Calu3 (cell line): ENCODE results near the gene BIN1. TPM values are rescaled to one million over a fixed set of nuclear protein-coding genes. Genes with fewer than 3 reads are reported as not detected.
A peak's percentile ranks its signal among the peaks of the same experiment; 100 is the strongest.

Experiments used
- BruUV-seq: library from RNA; stranded (reverse); fragments of 400-500 nt; replicated peaks from 2 replicates; lab custom pipeline; 2021; lab: Mats Ljungman, UMichigan
- CTCF ChIA-PET: fragments of 300-600 bp; sonication (Branson Sonifier 250); formaldehyde crosslinking; loops from one replicate; lab custom pipeline; 2022; ENCODE audit warnings: antibody characterized with exemption; lab: Charles Lee
- DNase-seq: peaks from one replicate; pipeline ENCODE4 v3.0.0; 2022
- H3K27ac Mint-ChIP-seq: one replicate; pipeline ENCODE4 v1.8.0; 2022; ENCODE audit warnings: mixed read lengths; ENCODE audit not compliant: unreplicated experiment
- H3K27me3 Mint-ChIP-seq: one replicate; pipeline ENCODE4 v1.8.0; 2022; ENCODE audit warnings: mixed read lengths; ENCODE audit not compliant: unreplicated experiment
- H3K36me3 Mint-ChIP-seq: one replicate; pipeline ENCODE4 v1.8.0; 2022; ENCODE audit warnings: mild to moderate bottlenecking, moderate library complexity, mixed read lengths; ENCODE audit not compliant: insufficient read depth, unreplicated experiment
- H3K4me1 Mint-ChIP-seq: one replicate; pipeline ENCODE4 v1.8.0; 2022; ENCODE audit warnings: mild to moderate bottlenecking, low read depth, mixed read lengths; ENCODE audit not compliant: unreplicated experiment
- H3K4me3 Mint-ChIP-seq: one replicate; pipeline ENCODE4 v1.8.0; 2022; ENCODE audit warnings: mild to moderate bottlenecking, low read depth, moderate library complexity, mixed read lengths; ENCODE audit not compliant: unreplicated experiment
- H3K9me3 Mint-ChIP-seq: one replicate; pipeline ENCODE4 v1.8.0; 2022; ENCODE audit warnings: low read depth, mixed read lengths; ENCODE audit not compliant: unreplicated experiment
- intact Hi-C: fragments of 100-400 bp; cut with micrococcal nuclease; formaldehyde crosslinking; loops from one replicate; pipeline ENCODE4 v1.10.0; 2022; ENCODE audit not compliant: unreplicated experiment
- total RNA-seq: library from RNA; stranded (reverse); gene quantifications from 2 replicates; pipeline ENCODE4 v1.2.3, GENCODE V29; 2022
- TF ChIP-seq, protein P1 (sequence below): fragments of 200-600 bp; IDR thresholded peaks from one replicate; pipeline ENCODE4 v1.8.0; 2022; ENCODE audit warnings: antibody characterized with exemption; ENCODE audit not compliant: unreplicated experiment

Gene BIN1
- total RNA-seq, 1 experiment from 2014 or later = 52.8 TPM

- Mint-ChIP-seq H3K4me3 (no peak overlapping the region), H3K9me3 (no peaks in the 10 kb centered on the region), H3K27me3 (peaks cover 14% of the 10 kb centered on the region), H3K4me1 (no peaks in the 10 kb centered on the region), H3K27ac (no peak overlapping the region), H3K36me3 (no peaks in the 10 kb centered on the region)
- DNase-seq = no peak
- TF ChIP-seq, protein P1, sequence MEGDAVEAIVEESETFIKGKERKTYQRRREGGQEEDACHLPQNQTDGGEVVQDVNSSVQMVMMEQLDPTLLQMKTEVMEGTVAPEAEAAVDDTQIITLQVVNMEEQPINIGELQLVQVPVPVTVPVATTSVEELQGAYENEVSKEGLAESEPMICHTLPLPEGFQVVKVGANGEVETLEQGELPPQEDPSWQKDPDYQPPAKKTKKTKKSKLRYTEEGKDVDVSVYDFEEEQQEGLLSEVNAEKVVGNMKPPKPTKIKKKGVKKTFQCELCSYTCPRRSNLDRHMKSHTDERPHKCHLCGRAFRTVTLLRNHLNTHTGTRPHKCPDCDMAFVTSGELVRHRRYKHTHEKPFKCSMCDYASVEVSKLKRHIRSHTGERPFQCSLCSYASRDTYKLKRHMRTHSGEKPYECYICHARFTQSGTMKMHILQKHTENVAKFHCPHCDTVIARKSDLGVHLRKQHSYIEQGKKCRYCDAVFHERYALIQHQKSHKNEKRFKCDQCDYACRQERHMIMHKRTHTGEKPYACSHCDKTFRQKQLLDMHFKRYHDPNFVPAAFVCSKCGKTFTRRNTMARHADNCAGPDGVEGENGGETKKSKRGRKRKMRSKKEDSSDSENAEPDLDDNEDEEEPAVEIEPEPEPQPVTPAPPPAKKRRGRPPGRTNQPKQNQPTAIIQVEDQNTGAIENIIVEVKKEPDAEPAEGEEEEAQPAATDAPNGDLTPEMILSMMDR = no peak
- intact Hi-C loops = no loop called here
- CTCF ChIA-PET = interaction anchor here (1.1 kb wide), 1 partner anchor 36 kb away, joined by 3 read pairs; no protein-coding TSS in a partner anchor
- BruUV-seq = no TSS peak
Observed at GRCh38 chr2:127115471-127116199, 8.7 kb upstream of the BIN1 start.

GRCh38 chr2:127110985-127111384, 4.0 kb upstream of the BIN1 start:
- H3K36me3 Mint-ChIP-seq = peaks cover 23% of the 10 kb centered on the region
- H3K4me1 Mint-ChIP-seq = peaks cover 10% of the 10 kb centered on the region
- DNase-seq = no peak
- H3K27ac Mint-ChIP-seq = no peak overlapping the region
- no peak overlapping the region for H3K4me3 Mint-ChIP-seq
- no peaks in the 10 kb centered on the region for H3K9me3 Mint-ChIP-seq
- TF ChIP-seq, protein P1 = no peak
- peaks cover 14% of the 10 kb centered on the region for H3K27me3 Mint-ChIP-seq
- no TSS peak for BruUV-seq
- CTCF ChIA-PET = no interaction called here
- intact Hi-C loops = no loop called here

- no TSS peak for BruUV-seq
- CTCF ChIA-PET = no interaction called here
- H3K36me3 Mint-ChIP-seq = peaks cover 34% of the 10 kb centered on the region
- H3K27me3 Mint-ChIP-seq = peaks cover 10% of the 10 kb centered on the region
- no peak for DNase-seq
- intact Hi-C loops = loop anchor here (10.0 kb wide), 1 partner anchor 57 kb away; no protein-coding TSS in a partner anchor
- no peaks in the 10 kb centered on the region for H3K9me3 Mint-ChIP-seq
- TF ChIP-seq, protein P1 = no peak
- peak overlapping the region; percentile 86 for H3K27ac Mint-ChIP-seq
- H3K4me1 Mint-ChIP-seq = peaks cover 29% of the 10 kb centered on the region
- peak overlapping the region; percentile 87 for H3K4me3 Mint-ChIP-seq
Observed at GRCh38 chr2:127108090-127108523, 1.2 kb upstream of the BIN1 start.

DNA sequence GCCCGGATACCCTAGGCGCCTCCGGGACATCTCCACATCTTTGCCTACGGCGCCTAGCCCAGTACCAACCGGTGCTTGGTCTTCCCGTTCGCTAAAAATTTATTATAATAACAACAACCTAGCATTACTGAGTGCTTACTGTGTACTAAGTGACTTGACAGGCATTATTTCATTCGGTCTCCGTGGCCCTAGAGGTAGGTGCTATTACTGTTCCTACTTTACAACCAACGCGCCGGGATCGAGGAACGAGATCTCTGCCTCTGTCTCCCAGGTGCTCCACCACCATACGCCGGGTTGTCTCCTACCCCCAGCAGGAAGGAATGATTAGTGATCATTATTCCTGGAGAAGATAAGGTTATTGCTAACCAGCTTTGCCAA, 657 bp upstream of the BIN1 start:
- Mint-ChIP-seq H3K4me3 (peak overlapping the region; percentile 87), H3K4me1 (peaks cover 34% of the 10 kb centered on the region), H3K27ac (peak overlapping the region; percentile 86), H3K27me3 (peaks cover 5% of the 10 kb centered on the region), H3K36me3 (peaks cover 34% of the 10 kb centered on the region), H3K9me3 (no peaks in the 10 kb centered on the region)
- peak; percentile 37 for DNase-seq
- CTCF ChIA-PET = interaction anchor here (0.6 kb wide), 1 partner anchor 588 kb away, joined by 5 read pairs; no protein-coding TSS in a partner anchor
- intact Hi-C loops = loop anchor here (10.0 kb wide), 1 partner anchor 57 kb away; no protein-coding TSS in a partner anchor
- no TSS peak for BruUV-seq
- TF ChIP-seq, protein P1 = peak; percentile 42
